NT2/D1 (cell line): ENCODE measurements around the gene CTNNB1.

ENCODE experiments used
- YY1 ChIP-seq: IDR thresholded peaks from 2 replicates; pipeline ENCODE4 v1.6.1; 2011; ENCODE audit not compliant: insufficient read length, insufficient read depth
- ZNF274 ChIP-seq: IDR thresholded peaks from 2 replicates; pipeline ENCODE4 v1.6.1; 2011; ENCODE audit warnings: mild to moderate bottlenecking, low read depth, low read length

GRCh38 chr3:41175365-41175764 is 23.9 kb upstream of the CTNNB1 start:
- no peak for TF ChIP-seq YY1
- TF ChIP-seq ZNF274 = no peak
